PC-3 (cell line): ENCODE data around the gene CCDC80.

Experiments
- CTCF ChIP-seq: fragments of 300-600 bp; sonication (generic); conservative IDR thresholded peaks from 2 replicates; pipeline ENCODE4 v1.5.1; 2017; ENCODE audit warnings: antibody characterized with exemption, low read depth, mild to moderate bottlenecking, low read length
- EZH2 ChIP-seq: fragments of 300-600 bp; sonication (generic); IDR thresholded peaks from one replicate; pipeline ENCODE4 v1.6.1; 2017; ENCODE audit warnings: antibody characterized with exemption, mild to moderate bottlenecking, low read length; ENCODE audit not compliant: unreplicated experiment

- TF ChIP-seq CTCF (no peak), EZH2 (no peak)
Observed at GRCh38 chr3:112650482-112650881, 9.5 kb upstream of the CCDC80 start.
